ENCODE measurements around the gene BMP8B. TPM values are rescaled to one million over a fixed set of nuclear protein-coding genes. Genes with fewer than 3 reads are reported as not detected.
"Not testable (repeated sequence)": the region's sequence is repeated elsewhere in the genome, so short reads cannot be mapped to it uniquely, and the experiment has no call there.

Gene BMP8B
- polyA plus RNA-seq, 3 donors: 0.14 to 1.3 (median 0.24) TPM

DNA sequence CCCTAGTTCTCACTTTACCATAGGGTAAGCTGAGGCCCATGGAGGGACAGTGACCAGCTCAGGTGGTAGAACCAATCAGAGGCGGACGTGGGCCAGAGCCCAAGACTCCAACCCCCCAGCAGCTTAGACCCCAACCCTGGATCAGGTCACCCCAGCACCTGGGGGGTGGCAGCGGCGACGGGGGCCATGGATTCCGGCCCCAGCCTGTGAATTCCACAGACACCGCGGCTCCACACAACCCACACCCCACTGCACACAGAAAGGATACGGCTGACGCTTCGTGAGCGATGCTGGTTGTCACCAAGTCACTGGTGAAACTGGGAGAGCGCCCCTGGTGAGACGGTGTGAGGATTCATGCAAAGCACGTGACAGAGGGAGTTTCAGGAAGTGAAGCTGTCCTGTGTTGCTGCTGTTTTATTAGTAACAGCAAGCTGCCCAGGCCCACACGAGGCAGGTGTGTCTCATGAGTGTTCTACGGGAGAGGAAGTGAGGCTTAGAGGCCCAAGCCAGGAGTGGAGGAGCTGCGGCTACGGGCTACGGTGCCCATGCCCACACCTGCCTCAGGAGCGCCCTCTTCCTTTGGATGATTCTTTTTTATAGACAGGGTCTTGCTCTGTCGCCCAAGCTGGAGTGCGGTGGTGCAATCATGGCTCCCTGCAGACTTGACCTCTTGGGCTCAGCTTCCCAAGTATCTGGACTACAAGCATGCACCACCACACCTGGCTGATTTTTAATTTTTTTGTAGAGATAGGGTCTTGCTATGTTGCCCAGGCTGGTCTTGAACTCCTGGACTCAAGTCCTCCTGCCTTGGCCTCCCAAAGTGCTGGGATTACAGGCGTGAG is 28.6 kb upstream of the BMP8B start:
- 16% methylated on average over 7 of the region's 24 CpGs for WGBS (ENCODE audit: insufficient coverage)
- Histone ChIP-seq H3K27ac (ENCODE audit: low read depth in 1 of 2, low read length in 2 of 2) (peak overlapping the region; percentile 73 to 83), H3K4me2 (replicated peaks; ENCODE audit: extremely low read depth, low read length, poor library complexity, severe bottlenecking) (peak overlapping the region; percentile 62), H2AFZ (ENCODE audit: insufficient read depth, low read depth, low read length, poor library complexity, severe bottlenecking) (peak overlapping the region; percentile 50), H3K9ac (ENCODE audit: insufficient read depth, low read length, poor library complexity, severe bottlenecking) (peak overlapping the region; percentile 59), H3K4me1 (ENCODE audit: control insufficient read depth in 1 of 2, insufficient read depth in 2 of 2, low read length in 2 of 2) (peaks cover 25 to 29% of the 10 kb centered on the region in 2 donors), H3K4me3 (replicated peaks in 1 of 3; ENCODE audit: low read depth in 2 of 3, low read length in 3 of 3) (peak overlapping the region in 2 of 3 experiments; percentile 32 to 61)
- not testable (repeated sequence) for H3K36me3 Mint-ChIP-seq; H3K9me3 ChIP-seq (replicated peaks in 1 of 2; ENCODE audit: control insufficient read depth in 1 of 2, insufficient read depth in 1 of 2, low read length in 2 of 2); H3K79me2 ChIP-seq (ENCODE audit: insufficient read depth, low read length); H3K27me3 ChIP-seq (ENCODE audit: control insufficient read depth in 2 of 2, insufficient read depth in 2 of 2, low read length in 2 of 2); H4K20me1 ChIP-seq (ENCODE audit: insufficient read depth, low read length); H3K27me3 Mint-ChIP-seq (ENCODE audit: low read depth in 3 of 3); H3K36me3 ChIP-seq (replicated peaks in 1 of 2; ENCODE audit: control insufficient read depth in 1 of 2, insufficient read depth in 2 of 2, low read length in 2 of 2); H3K9me3 Mint-ChIP-seq
- peak; percentile 91 to 98 (median 95) for DNase-seq
- intact Hi-C loops (cut with micrococcal nuclease): loop anchor here (2.0 to 5.0 kb wide), 4 partner anchors 25 to 155 kb away; partner anchors contain the start of gene MYCL (in 2 of the 2)
- peaks cover 24% of the 10 kb centered on the region for H3K4me1 Mint-ChIP-seq
- TF ChIP-seq CTCF (IDR thresholded peaks at IDR 0.05): peak; percentile 42
- peak overlapping the region; percentile 68 for H3K4me3 Mint-ChIP-seq
- H3K27ac Mint-ChIP-seq: peak overlapping the region; percentile 86 to 95 (median 91)

GRCh38 chr1:39816415-39817090 is 27.9 kb upstream of the BMP8B start:
- peak overlapping the region; percentile 73 to 83 for H3K27ac ChIP-seq (ENCODE audit: low read depth in 1 of 2, low read length in 2 of 2)
- peak overlapping the region; percentile 81 to 95 (median 91) for H3K27ac Mint-ChIP-seq
- 9% methylated on average over 9 of the region's 11 CpGs for WGBS (ENCODE audit: insufficient coverage)

More at GRCh38 chr1:39816415-39817090, 27.9 kb upstream of the BMP8B start:
- peak overlapping the region; percentile 68 for H3K4me3 Mint-ChIP-seq
- H3K79me2 ChIP-seq (ENCODE audit: insufficient read depth, low read length): no peaks in the 10 kb centered on the region
- H3K4me1 Mint-ChIP-seq: peaks cover 24% of the 10 kb centered on the region
- H2AFZ ChIP-seq (ENCODE audit: insufficient read depth, low read depth, low read length, poor library complexity, severe bottlenecking): peak overlapping the region; percentile 50
- TF ChIP-seq CTCF (IDR thresholded peaks at IDR 0.05): peak; percentile 83
- peaks cover 1 to 4% (median 3%) of the 10 kb centered on the region in 3 donors for H3K27me3 Mint-ChIP-seq (ENCODE audit: low read depth in 3 of 3)
- no peaks in the 10 kb centered on the region for H4K20me1 ChIP-seq (ENCODE audit: insufficient read depth, low read length)
- no peaks in the 10 kb centered on the region for H3K9me3 ChIP-seq (replicated peaks in 1 of 2; ENCODE audit: control insufficient read depth in 1 of 2, insufficient read depth in 1 of 2, low read length in 2 of 2)
- intact Hi-C loops (cut with micrococcal nuclease): loop anchor here (2.0 to 5.0 kb wide), 4 partner anchors 26 to 156 kb away; partner anchors contain the start of gene MYCL (in 2 of the 2)
- H3K9me3 Mint-ChIP-seq: peaks cover 0 to 4% (median 0%) of the 10 kb centered on the region in 7 donors
- peak; percentile 85 to 97 (median 88) for DNase-seq
- H3K9ac ChIP-seq (ENCODE audit: insufficient read depth, low read length, poor library complexity, severe bottlenecking): peak overlapping the region; percentile 59
- H3K4me2 ChIP-seq (replicated peaks; ENCODE audit: extremely low read depth, low read length, poor library complexity, severe bottlenecking): peak overlapping the region; percentile 62
- peak overlapping the region in 2 of 3 experiments; percentile 32 to 61 for H3K4me3 ChIP-seq (replicated peaks in 1 of 3; ENCODE audit: low read depth in 2 of 3, low read length in 3 of 3)
- H3K4me1 ChIP-seq (ENCODE audit: control insufficient read depth in 1 of 2, insufficient read depth in 2 of 2, low read length in 2 of 2): peaks cover 25 to 29% of the 10 kb centered on the region in 2 donors
- no peaks in the 10 kb centered on the region for H3K27me3 ChIP-seq (ENCODE audit: control insufficient read depth in 2 of 2, insufficient read depth in 2 of 2, low read length in 2 of 2)
- peaks cover 0 to 7% of the 10 kb centered on the region in 2 donors for H3K36me3 Mint-ChIP-seq
- no peaks in the 10 kb centered on the region for H3K36me3 ChIP-seq (replicated peaks in 1 of 2; ENCODE audit: control insufficient read depth in 1 of 2, insufficient read depth in 2 of 2, low read length in 2 of 2)

Measured in CD14-positive monocyte (primary cell).